K562 (cell line): ENCODE results near the gene PTPRT. TPM values are rescaled to one million over a fixed set of nuclear protein-coding genes. Genes with fewer than 3 reads are reported as not detected.

Experiments
- ATAC-seq: fragments of 200-7000 bp; cut with Tn5 transposase; 3 replicates; pipeline ENCODE4 v1.9.1; 2020; ENCODE audit warnings: moderate library complexity
- BruUV-seq: library from RNA; stranded (reverse); fragments of 400-500 nt; replicated peaks from 2 replicates; lab custom pipeline; 2021; lab: Mats Ljungman, UMichigan
- CTCF ChIA-PET: fragments of 300-600 bp; formaldehyde crosslinking; extraction: SDS; loops from one replicate; lab custom pipeline; 2021; ENCODE audit warnings: low intra/inter-chr PET ratio; lab: Yijun Ruan, JAX
- POLR2A ChIA-PET: fragments of 300-600, 350-650 bp; sonication (Branson Sonifier 250); formaldehyde crosslinking; extraction: SDS; loops from one replicate; lab custom pipeline; 2021; ENCODE audit warnings: antibody characterized with exemption, inconsistent platforms; lab: Yijun Ruan, JAX
- DNase-seq, 4 experiments: peaks; one replicate each; pipeline versions ENCODE4 v3.0.0 to v3.0.0-alpha.2; 2011 to 2018; ENCODE audit warnings: low spot score in 3 of 4, mixed read lengths in 3 of 4; ENCODE audit errors: extremely low read depth in 1 of 4
- FAIRE-seq: peaks from 2 replicates; lab custom pipeline; 2011; peaks lifted over from hg19 to GRCh38; lab: Jason Lieb, UNC
- H2AFZ ChIP-seq: 2 replicates; pipeline ENCODE4 v1.6.0; 2011; ENCODE audit warnings: low read depth, low read length, control low read depth, inconsistent platforms
- H3K27ac ChIP-seq: fragments of 200-600 bp; 3 replicates; pipeline ENCODE4 v1.8.0; 2011; ENCODE audit warnings: low read depth, mild to moderate bottlenecking, control low read depth, inconsistent platforms, low read length, moderate library complexity, mixed read lengths; ENCODE audit errors: extremely low read depth
- H3K27me3 ChIP-seq, 2 experiments: fragments of 300-600 bp in 1 of 2; 2 replicates in 1 of 2; 3 replicates in 1 of 2; pipeline versions ENCODE4 v1.6.0 to v1.8.0; 2011; ENCODE audit warnings: inconsistent platforms in 2 of 2, low read length in 2 of 2, mild to moderate bottlenecking in 1 of 2, mixed read lengths in 1 of 2, moderate library complexity in 1 of 2; ENCODE audit not compliant: control insufficient read depth in 2 of 2, insufficient read depth in 2 of 2
- H3K36me3 ChIP-seq: fragments of 300-600 bp; 3 replicates; pipeline ENCODE4 v1.8.0; 2011; ENCODE audit warnings: mild to moderate bottlenecking, low read length, inconsistent platforms; ENCODE audit not compliant: control insufficient read depth, insufficient read depth
- H3K4me1 ChIP-seq, 2 experiments: fragments of 200-600 bp in 1 of 2; replicated peaks in 1 of 2; 2 replicates in 1 of 2; 3 replicates in 1 of 2; pipeline versions ENCODE4 v1.5.1 to v1.8.0; 2011; ENCODE audit warnings: inconsistent platforms in 2 of 2, low read length in 2 of 2, mild to moderate bottlenecking in 1 of 2, mixed read lengths in 1 of 2, moderate library complexity in 1 of 2; ENCODE audit not compliant: control insufficient read depth in 2 of 2, insufficient read depth in 2 of 2
- H3K4me2 ChIP-seq: 2 replicates; pipeline ENCODE4 v1.6.1; 2011; ENCODE audit warnings: low read length, control low read depth, inconsistent platforms, mixed read lengths; ENCODE audit not compliant: insufficient read depth
- H3K4me3 ChIP-seq: fragments of 200-600 bp; sonication (generic), shearing (Covaris generic); 2 replicates; pipeline ENCODE4 v1.5.1; 2016; ENCODE audit warnings: control low read depth, inconsistent platforms
- H3K79me2 ChIP-seq: fragments of 200-600 bp; 3 replicates; pipeline ENCODE4 v1.8.0; 2011; ENCODE audit warnings: low read length, inconsistent platforms; ENCODE audit not compliant: control insufficient read depth, insufficient read depth
- H3K9ac ChIP-seq, 2 experiments: 2 replicates each; pipeline versions ENCODE4 v1.6.0 to v1.6.1; 2011; ENCODE audit warnings: low read depth in 2 of 2, low read length in 2 of 2, control low read depth in 1 of 2, inconsistent platforms in 1 of 2, mild to moderate bottlenecking in 1 of 2, mixed read lengths in 1 of 2; ENCODE audit not compliant: insufficient read depth in 1 of 2
- H3K9me1 ChIP-seq: one replicate; pipeline ENCODE4 v1.6.0; 2011; ENCODE audit warnings: inconsistent platforms, mild to moderate bottlenecking, low read length, moderate library complexity; ENCODE audit not compliant: control insufficient read depth, insufficient read depth
- H3K9me3 ChIP-seq: replicated peaks from 2 replicates; pipeline ENCODE4 v1.5.1; 2011; ENCODE audit warnings: low read depth, low read length, inconsistent platforms; ENCODE audit not compliant: control insufficient read depth, insufficient read depth
- H4K20me1 ChIP-seq: replicated peaks from 2 replicates; pipeline ENCODE4 v1.6.1; 2011; ENCODE audit warnings: low read length, inconsistent platforms, mixed read lengths; ENCODE audit not compliant: control insufficient read depth, insufficient read depth
- ZNF224 ChIP-seq: sonication (generic); formaldehyde crosslinking; IDR thresholded peaks from 2 replicates; pipeline ENCODE4 v1.8.0; 2022; ENCODE audit warnings: mild to moderate bottlenecking, missing genetic modification reagents
- ZNF449 ChIP-seq: fragments of 250-450 bp; sonication (Bioruptor Pico); IDR thresholded peaks from 2 replicates; pipeline ENCODE4 v1.8.0; 2022; ENCODE audit warnings: moderate library complexity, mild to moderate bottlenecking, inconsistent platforms
- ZNF655 ChIP-seq: fragments of 250-450 bp; sonication (Bioruptor Pico); IDR thresholded peaks from 2 replicates; pipeline ENCODE4 v1.5.0; 2021
- WGBS: fragments of 100-300 bp; shearing (Covaris generic); methylation state at CpG from one replicate; pipeline ENCODE4 v1.1.6; 2016; ENCODE audit warnings: low coverage, mixed read lengths; ENCODE audit not compliant: insufficient coverage; ENCODE audit errors: missing lambda C conversion rate; 5-methylcytosine and 5-hydroxymethylcytosine counted together
- in situ Hi-C: fragments of 300-500 bp; cut with MboI; formaldehyde crosslinking; loops from 4 replicates; pipeline ENCODE4 v1.15.0; 2018; ENCODE audit warnings: inconsistent platforms, mixed read lengths
- intact Hi-C: fragments of 100-400 bp; cut with micrococcal nuclease; formaldehyde crosslinking; loops from 2 replicates; pipeline ENCODE4 v1.14.2; 2022
- polyA plus RNA-seq, 8 experiments: library from polyadenylated mRNA; depleted of rRNA in 4 of 8; stranded (reverse) in 5 of 8; unstranded in 3 of 8; fragments of >200 nt; fragmentation: Nextera tagmentation in 2 of 8; fragmentation: Illumina TruSeq in 1 of 8; extraction: Ambion mirVana in 2 of 8; extraction: Trizol in 1 of 8; gene quantifications; 2 replicates each; pipeline versions ENCODE4 v1.2.1 to v1.2.3, GENCODE V29; 2011 to 2014; ENCODE audit warnings: inconsistent platforms in 1 of 8, missing spikeins in 1 of 8
- total RNA-seq, 7 experiments: library from RNA; depleted of rRNA in 6 of 7; stranded (reverse); fragments of >200 nt in 6 of 7; fragmentation: Illumina TruSeq in 2 of 7; extraction: Trizol in 2 of 7; gene quantifications; 2 replicates each; pipeline versions ENCODE4 v1.2.1 to v1.2.3, GENCODE V29; 2011 to 2021; ENCODE audit warnings: low replicate concordance in 1 of 7

The PTPRT gene
- total and polyA plus RNA-seq, 9 of the 15 experiments (the other 6 are each of a cell fraction or from before 2014, with no cell fraction given): not detected

DNA sequence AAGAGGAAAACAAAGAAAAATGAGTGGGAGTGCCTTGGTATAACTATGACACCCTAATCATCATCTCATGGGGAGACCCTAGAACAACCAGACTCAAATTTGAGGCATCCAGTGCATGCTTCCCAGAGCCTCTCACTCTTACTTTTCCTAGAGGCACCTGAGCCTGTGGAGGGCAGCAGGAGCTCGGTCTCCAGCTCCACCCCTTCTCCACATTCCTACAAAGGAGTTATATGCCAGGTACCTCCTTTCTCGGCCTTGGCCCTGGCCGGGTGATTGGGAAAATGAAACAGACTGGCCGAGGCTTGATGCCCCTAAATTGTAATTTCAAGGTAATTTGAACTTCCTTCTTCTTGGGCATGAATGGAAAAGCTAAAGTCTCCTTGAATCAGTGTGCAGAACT, 810.3 kb downstream of the PTPRT start:
- TF ChIP-seq ZNF224 (CRISPR knock-in tag): no peak
- TF ChIP-seq ZNF449: no peak
- TF ChIP-seq ZNF655 (CRISPR knock-in tag): no peak
- H3K9me3 ChIP-seq: no peaks in the 10 kb centered on the region
- ChIA-PET POLR2A (no interaction called here), CTCF (no interaction called here)
- no peak overlapping the region for H3K9ac ChIP-seq
- no peak overlapping the region for H3K27ac ChIP-seq
- intact Hi-C loops: no loop called here
- in situ Hi-C loops: no loop called here
- no peaks in the 10 kb centered on the region for H3K4me1 ChIP-seq
- 0% methylated on average over 4 of the region's 4 CpGs for WGBS
- H3K4me3 ChIP-seq: no peak overlapping the region
- FAIRE-seq: no peak
- no peaks in the 10 kb centered on the region for H3K36me3 ChIP-seq
- ATAC-seq: no peak
- DNase-seq: no peak
- H3K27me3 ChIP-seq: no peaks in the 10 kb centered on the region
- H3K4me2 ChIP-seq: no peak overlapping the region
- H4K20me1 ChIP-seq: no peaks in the 10 kb centered on the region
- H2AFZ ChIP-seq: no peak overlapping the region
- no TSS peak for BruUV-seq
- no peaks in the 10 kb centered on the region for H3K79me2 ChIP-seq
- H3K9me1 ChIP-seq: no peaks in the 10 kb centered on the region
